HepG2 (cell line): ENCODE data around the gene ZSCAN31. TPM values are rescaled to one million over a fixed set of nuclear protein-coding genes. Genes with fewer than 3 reads are reported as not detected.

Source experiments
- CBFB ChIP-seq: sonication (generic); formaldehyde crosslinking; IDR thresholded peaks from 2 replicates; pipeline ENCODE4 v1.4.0; 2020; ENCODE audit warnings: missing genetic modification reagents
- CHD2 ChIP-seq: IDR thresholded peaks from 2 replicates; pipeline ENCODE4 v1.6.1; 2011; ENCODE audit warnings: low read depth, low read length, improper control_type of control experiment
- ETV5 ChIP-seq: IDR thresholded peaks from 2 replicates; pipeline ENCODE4 v1.6.1; 2018; ENCODE audit warnings: missing biosample characterization, missing genetic modification reagents, inconsistent platforms, borderline replicate concordance
- JUNB ChIP-seq: sonication (generic); formaldehyde crosslinking; IDR thresholded peaks from 2 replicates; pipeline ENCODE4 v1.8.0; 2022; ENCODE audit warnings: missing genetic modification reagents, mild to moderate bottlenecking, borderline replicate concordance
- KLF9 ChIP-seq: IDR thresholded peaks from 2 replicates; pipeline ENCODE4 v1.6.1; 2016; ENCODE audit warnings: low read depth
- MYC ChIP-seq: sonication (generic); formaldehyde crosslinking; IDR thresholded peaks from 2 replicates; pipeline ENCODE4 v1.9.0; 2021; ENCODE audit warnings: missing genetic modification reagents, borderline replicate concordance
- MYNN ChIP-seq: sonication (generic); formaldehyde crosslinking; IDR thresholded peaks from 2 replicates; pipeline ENCODE4 v1.4.0; 2020; ENCODE audit warnings: mild to moderate bottlenecking, low read depth, missing genetic modification reagents
- NR2F1 ChIP-seq, 2 experiments: fragments of 450-650 bp in 1 of 2; formaldehyde crosslinking in 1 of 2; IDR thresholded peaks; 2 replicates each; pipeline versions ENCODE4 v1.5.0 to v1.6.1; 2016 to 2020; ENCODE audit warnings: mild to moderate bottlenecking in 1 of 2, missing compliant biosample characterization in 1 of 2, missing genetic modification reagents in 1 of 2, moderate library complexity in 1 of 2
- RBM39 ChIP-seq: fragments of 200-400 bp; formaldehyde crosslinking; IDR thresholded peaks from one replicate; pipeline ENCODE4 v1.6.1; 2018; ENCODE audit warnings: antibody characterized with exemption, mild to moderate bottlenecking, low read depth, low read length; ENCODE audit not compliant: poor library complexity, severe bottlenecking
- SNAPC2 ChIP-seq: sonication (generic); formaldehyde crosslinking; IDR thresholded peaks from 2 replicates; pipeline ENCODE4 v1.8.1; 2022; ENCODE audit warnings: mild to moderate bottlenecking, missing genetic modification reagents
- TAF1 ChIP-seq: sonication (generic); formaldehyde crosslinking; IDR thresholded peaks from 2 replicates; pipeline ENCODE4 v1.4.0; 2020; ENCODE audit warnings: missing genetic modification reagents
- TARDBP ChIP-seq: sonication (generic); formaldehyde crosslinking; IDR thresholded peaks from 2 replicates; pipeline ENCODE4 v1.8.0; 2022; ENCODE audit warnings: mild to moderate bottlenecking, missing genetic modification reagents
- TP53 ChIP-seq: sonication (generic); formaldehyde crosslinking; conservative IDR thresholded peaks from 2 replicates; pipeline ENCODE4 v1.4.0; 2020; ENCODE audit warnings: missing genetic modification reagents
- TSC22D2 ChIP-seq: sonication (generic); formaldehyde crosslinking; IDR thresholded peaks from 2 replicates; pipeline ENCODE4 v1.5.1; 2020; ENCODE audit warnings: missing genetic modification reagents, mild to moderate bottlenecking, borderline replicate concordance
- ZBTB42 ChIP-seq: sonication (generic); formaldehyde crosslinking; IDR thresholded peaks from 2 replicates; pipeline ENCODE4 v1.5.0; 2020; ENCODE audit warnings: mild to moderate bottlenecking, missing genetic modification reagents
- ZBTB8A ChIP-seq: sonication (generic); formaldehyde crosslinking; IDR thresholded peaks from 2 replicates; pipeline ENCODE4 v1.4.0; 2020; ENCODE audit warnings: mild to moderate bottlenecking, low read depth, missing genetic modification reagents, borderline replicate concordance
- ZFP36L2 ChIP-seq: sonication (generic); formaldehyde crosslinking; IDR thresholded peaks from 2 replicates; pipeline ENCODE4 v1.4.0; 2020; ENCODE audit warnings: missing genetic modification reagents
- ZNF230 ChIP-seq: sonication (generic); formaldehyde crosslinking; IDR thresholded peaks from 2 replicates; pipeline ENCODE4 v1.4.0; 2020; ENCODE audit warnings: mild to moderate bottlenecking, missing genetic modification reagents
- ZNF781 ChIP-seq: sonication (generic); formaldehyde crosslinking; IDR thresholded peaks from 2 replicates; pipeline ENCODE4 v1.5.1; 2020; ENCODE audit warnings: borderline replicate concordance, mild to moderate bottlenecking, missing genetic modification reagents; ENCODE audit errors: not compliant biosample characterization
- ZNF792 ChIP-seq: IDR thresholded peaks from 2 replicates; pipeline ENCODE4 v1.6.1; 2016
- ZSCAN22 ChIP-seq: sonication (generic); formaldehyde crosslinking; IDR thresholded peaks from 2 replicates; pipeline ENCODE4 v1.4.0; 2020; ENCODE audit warnings: mild to moderate bottlenecking, missing genetic modification reagents
- polyA plus RNA-seq, 8 experiments: library from polyadenylated mRNA; depleted of rRNA in 3 of 8; stranded (reverse) in 7 of 8; unstranded in 1 of 8; fragments of >200 nt; fragmentation: Illumina TruSeq in 4 of 8; extraction: Trizol in 4 of 8; gene quantifications; 2 replicates each; pipeline versions ENCODE4 v1.2.1 to v1.2.3, GENCODE V29; 2011 to 2016; ENCODE audit warnings: low read depth in 4 of 8, missing spikeins in 1 of 8, mixed read lengths in 1 of 8; ENCODE audit not compliant: insufficient read depth in 1 of 8
- total RNA-seq, 5 experiments: library from RNA; depleted of rRNA; stranded (reverse); fragments of >200 nt; fragmentation: Illumina TruSeq; extraction: Trizol; gene quantifications; 2 replicates each; pipeline ENCODE4 v1.2.3, GENCODE V29; 2016; ENCODE audit warnings: low read depth in 1 of 5
- TF ChIP-seq, protein P1 (sequence below): sonication (generic); formaldehyde crosslinking; IDR thresholded peaks from 2 replicates; pipeline ENCODE4 v1.5.0; 2020; ENCODE audit warnings: missing genetic modification reagents
- TF ChIP-seq, protein P2 (sequence below): sonication (generic); formaldehyde crosslinking; IDR thresholded peaks from 2 replicates; pipeline ENCODE4 v1.4.0; 2020; ENCODE audit warnings: mild to moderate bottlenecking, missing genetic modification reagents
- TF ChIP-seq, protein P3 (sequence below): sonication (generic); formaldehyde crosslinking; IDR thresholded peaks from 2 replicates; pipeline ENCODE4 v1.4.0; 2020; ENCODE audit warnings: mild to moderate bottlenecking, missing genetic modification reagents
- TF ChIP-seq, protein P4 (sequence below): sonication (generic); formaldehyde crosslinking; IDR thresholded peaks from 2 replicates; pipeline ENCODE4 v1.5.1; 2020; ENCODE audit warnings: missing genetic modification reagents, mild to moderate bottlenecking, borderline replicate concordance

ZSCAN31 gene
- total and polyA plus RNA-seq, 2 of the 13 experiments (the other 11 are each of a cell fraction or from before 2014, with no cell fraction given) = 5.3 to 6.2 TPM

DNA sequence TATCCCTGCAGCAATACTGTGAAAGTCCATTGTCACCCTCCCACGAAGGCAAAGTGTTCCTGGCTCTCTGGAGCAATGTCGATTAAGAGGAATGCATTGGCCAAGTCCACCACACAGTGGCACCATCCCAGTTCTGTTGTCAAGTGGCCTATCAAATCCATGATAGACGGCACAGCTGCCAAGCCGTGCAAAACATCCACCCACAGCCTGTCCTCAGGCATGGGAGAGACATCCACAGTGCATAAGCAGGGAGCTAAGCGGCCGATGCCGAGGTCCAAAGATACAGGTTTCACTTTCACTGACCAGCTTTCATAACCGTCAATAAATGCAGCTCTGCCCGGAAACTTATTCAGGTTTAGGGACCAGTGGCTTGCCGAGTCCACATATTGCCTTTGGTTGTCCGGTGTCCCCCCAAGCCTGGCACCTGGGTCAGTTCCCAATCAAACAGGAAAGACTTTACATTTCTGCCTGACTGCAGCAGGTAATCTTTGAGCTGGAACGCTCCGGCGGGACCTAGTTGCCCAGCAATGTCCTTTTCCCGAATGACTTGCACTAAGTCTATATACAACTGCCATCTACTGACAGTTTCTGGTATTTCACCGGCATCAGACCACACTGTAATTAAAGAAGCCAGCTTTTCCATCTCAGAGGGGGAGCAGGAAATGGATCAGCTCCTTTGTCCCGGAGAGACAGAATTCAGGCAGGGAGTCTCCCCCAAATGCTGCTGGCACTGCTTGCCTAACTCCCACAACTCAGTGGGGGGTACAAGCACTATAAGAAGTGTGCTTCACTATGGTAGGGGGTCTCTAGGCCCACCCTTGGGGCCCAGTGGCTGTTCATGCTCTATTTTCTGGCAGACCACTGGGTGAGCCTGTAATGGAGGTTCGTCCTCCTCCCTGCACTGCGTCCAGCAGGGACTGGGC lies 20.1 kb upstream of the ZSCAN31 start (continued):
- TF ChIP-seq RBM39 (no peak), ETV5 (CRISPR knock-in tag) (peak; percentile 7; the same call in 1 of the 2 replicates), ZFP36L2 (CRISPR knock-in tag) (no peak), ZNF792 (CRISPR knock-in tag) (0 out of 2 replicates have a peak, but pooled peaks have one; percentile 27), CBFB (CRISPR knock-in tag) (peak; percentile 59; the same call in 1 of the 2 replicates), NR2F1 (CRISPR knock-in tag; IDR thresholded peaks at IDR 0.05) (no peak), KLF9 (CRISPR knock-in tag) (no peak), TSC22D2 (CRISPR knock-in tag) (peak; percentile 86; the same call in 1 of the 2 replicates), ZBTB8A (no peak), CHD2 (no peak), ZNF781 (CRISPR knock-in tag) (no peak), MYC (CRISPR knock-in tag) (0 out of 2 replicates have a peak, but pooled peaks have one; percentile 34), ZBTB42 (CRISPR knock-in tag) (no peak), ZSCAN22 (no peak), TARDBP (CRISPR knock-in tag) (peak; percentile 33; the same call in 1 of the 2 replicates), ZNF230 (CRISPR knock-in tag) (no peak), TP53 (CRISPR knock-in tag) (no peak), MYNN (peak; percentile 81; the same call in 1 of the 2 replicates), SNAPC2 (CRISPR knock-in tag) (peak; percentile 72; the same call in 1 of the 2 replicates), JUNB (CRISPR knock-in tag) (no peak), TAF1 (CRISPR knock-in tag) (no peak; the same call in 1 of the 2 replicates)
- TF ChIP-seq, protein P1, sequence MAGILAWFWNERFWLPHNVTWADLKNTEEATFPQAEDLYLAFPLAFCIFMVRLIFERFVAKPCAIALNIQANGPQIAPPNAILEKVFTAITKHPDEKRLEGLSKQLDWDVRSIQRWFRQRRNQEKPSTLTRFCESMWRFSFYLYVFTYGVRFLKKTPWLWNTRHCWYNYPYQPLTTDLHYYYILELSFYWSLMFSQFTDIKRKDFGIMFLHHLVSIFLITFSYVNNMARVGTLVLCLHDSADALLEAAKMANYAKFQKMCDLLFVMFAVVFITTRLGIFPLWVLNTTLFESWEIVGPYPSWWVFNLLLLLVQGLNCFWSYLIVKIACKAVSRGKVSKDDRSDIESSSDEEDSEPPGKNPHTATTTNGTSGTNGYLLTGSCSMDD = no peak
- TF ChIP-seq, protein P2, sequence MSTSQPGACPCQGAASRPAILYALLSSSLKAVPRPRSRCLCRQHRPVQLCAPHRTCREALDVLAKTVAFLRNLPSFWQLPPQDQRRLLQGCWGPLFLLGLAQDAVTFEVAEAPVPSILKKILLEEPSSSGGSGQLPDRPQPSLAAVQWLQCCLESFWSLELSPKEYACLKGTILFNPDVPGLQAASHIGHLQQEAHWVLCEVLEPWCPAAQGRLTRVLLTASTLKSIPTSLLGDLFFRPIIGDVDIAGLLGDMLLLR (CRISPR knock-in tag) = no peak
- TF ChIP-seq, protein P3, sequence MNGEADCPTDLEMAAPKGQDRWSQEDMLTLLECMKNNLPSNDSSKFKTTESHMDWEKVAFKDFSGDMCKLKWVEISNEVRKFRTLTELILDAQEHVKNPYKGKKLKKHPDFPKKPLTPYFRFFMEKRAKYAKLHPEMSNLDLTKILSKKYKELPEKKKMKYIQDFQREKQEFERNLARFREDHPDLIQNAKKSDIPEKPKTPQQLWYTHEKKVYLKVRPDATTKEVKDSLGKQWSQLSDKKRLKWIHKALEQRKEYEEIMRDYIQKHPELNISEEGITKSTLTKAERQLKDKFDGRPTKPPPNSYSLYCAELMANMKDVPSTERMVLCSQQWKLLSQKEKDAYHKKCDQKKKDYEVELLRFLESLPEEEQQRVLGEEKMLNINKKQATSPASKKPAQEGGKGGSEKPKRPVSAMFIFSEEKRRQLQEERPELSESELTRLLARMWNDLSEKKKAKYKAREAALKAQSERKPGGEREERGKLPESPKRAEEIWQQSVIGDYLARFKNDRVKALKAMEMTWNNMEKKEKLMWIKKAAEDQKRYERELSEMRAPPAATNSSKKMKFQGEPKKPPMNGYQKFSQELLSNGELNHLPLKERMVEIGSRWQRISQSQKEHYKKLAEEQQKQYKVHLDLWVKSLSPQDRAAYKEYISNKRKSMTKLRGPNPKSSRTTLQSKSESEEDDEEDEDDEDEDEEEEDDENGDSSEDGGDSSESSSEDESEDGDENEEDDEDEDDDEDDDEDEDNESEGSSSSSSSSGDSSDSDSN (CRISPR knock-in tag) = peak; percentile 23
- TF ChIP-seq, protein P4, sequence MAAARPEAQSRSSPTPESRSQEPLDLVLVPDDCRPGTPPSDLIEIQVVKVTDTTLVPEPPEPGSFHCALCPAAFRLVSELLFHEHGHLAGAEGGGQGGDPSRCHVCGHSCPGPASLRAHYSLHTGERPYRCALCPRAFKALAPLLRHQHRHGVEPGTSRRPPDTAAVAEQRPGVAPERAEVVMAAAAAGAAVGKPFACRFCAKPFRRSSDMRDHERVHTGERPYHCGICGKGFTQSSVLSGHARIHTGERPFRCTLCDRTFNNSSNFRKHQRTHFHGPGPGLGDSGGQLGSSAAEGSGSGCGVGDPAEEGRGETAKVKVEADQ = no peak
